HG03095 (cell line): ENCODE results near the gene MPZL2.

Experiments
- ATAC-seq: cut with Tn5 transposase; IDR thresholded peaks from one replicate; pipeline ENCODE4 v1.9.1; 2021; ENCODE audit warnings: moderate library complexity; ENCODE audit not compliant: unreplicated experiment

The MPZL2 gene

GRCh38 chr11:118243993-118244762, 19.9 kb downstream of the MPZL2 start:
- no peak for ATAC-seq

DNA sequence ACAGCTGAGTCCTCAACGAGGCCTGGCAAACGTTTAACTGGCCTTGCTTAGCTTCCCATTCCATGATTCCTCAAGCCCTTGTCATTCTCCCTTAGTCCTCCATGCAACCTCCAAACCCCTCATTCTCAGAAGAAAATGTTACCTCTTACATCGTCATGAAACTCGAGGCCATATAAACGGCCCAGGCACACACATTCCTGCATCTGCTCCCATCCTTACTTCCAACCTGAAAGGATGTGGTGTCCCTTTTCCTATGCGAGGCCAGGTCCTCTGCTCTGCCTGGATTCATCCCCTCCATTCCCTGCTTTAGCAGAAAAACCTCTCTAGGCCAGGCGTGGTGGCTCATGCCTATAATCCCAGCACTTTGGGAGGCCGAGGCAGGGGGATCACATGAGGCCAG, 20.9 kb downstream of the MPZL2 start:
- ATAC-seq = no peak

DNA sequence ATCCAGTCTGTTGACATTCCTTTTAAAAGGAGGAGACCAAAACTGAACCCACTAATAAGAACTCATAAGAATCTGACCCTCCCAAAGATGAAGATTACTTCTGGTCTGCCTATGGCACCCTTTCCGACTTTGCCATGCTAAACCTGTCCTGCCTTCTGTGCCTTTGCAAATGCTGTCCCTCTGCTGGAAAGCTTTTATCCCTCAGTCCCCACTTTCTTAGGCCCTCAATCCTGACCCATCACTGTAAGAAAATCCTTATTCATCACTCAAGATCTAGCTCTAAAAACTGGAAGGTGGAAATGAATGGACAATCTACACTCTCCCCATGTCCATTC, 22.4 kb downstream of the MPZL2 start:
- ATAC-seq = no peak

GRCh38 chr11:118240999-118241763, 22.9 kb downstream of the MPZL2 start:
- ATAC-seq = no peak

DNA sequence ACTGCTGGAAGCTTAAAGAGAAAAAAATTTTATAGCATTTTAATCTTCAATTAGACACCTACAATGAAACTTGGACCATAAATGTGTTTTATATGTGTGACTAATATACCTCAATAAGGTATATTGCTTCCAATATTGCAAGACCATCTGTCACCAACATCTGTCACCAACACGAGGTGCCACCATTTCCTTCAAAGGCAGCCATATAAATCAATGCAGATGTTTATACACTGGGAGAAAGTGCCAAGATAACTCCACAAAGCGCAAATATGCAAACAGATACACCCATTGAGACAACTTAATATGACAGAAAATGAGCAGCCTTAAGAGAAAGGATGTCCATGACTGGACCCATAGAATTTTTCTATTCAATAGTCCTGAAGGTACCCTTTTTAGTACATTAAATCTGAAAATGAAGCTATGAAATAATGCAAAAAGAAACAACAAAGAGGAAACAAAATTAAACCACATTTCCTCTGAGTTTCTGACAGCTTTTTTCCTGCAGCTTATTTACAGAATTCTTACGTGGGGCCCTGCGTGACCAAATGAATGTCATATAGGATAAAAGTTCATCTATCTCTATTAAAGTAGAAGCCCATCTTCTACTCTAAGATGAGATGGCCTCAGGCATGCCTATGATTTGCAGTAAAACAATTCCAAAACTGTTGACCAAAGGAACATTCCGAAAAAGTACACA, 24.4 kb downstream of the MPZL2 start:
- no peak for ATAC-seq

GRCh38 chr11:118238929-118239328, 25.2 kb downstream of the MPZL2 start:
- ATAC-seq = no peak

DNA sequence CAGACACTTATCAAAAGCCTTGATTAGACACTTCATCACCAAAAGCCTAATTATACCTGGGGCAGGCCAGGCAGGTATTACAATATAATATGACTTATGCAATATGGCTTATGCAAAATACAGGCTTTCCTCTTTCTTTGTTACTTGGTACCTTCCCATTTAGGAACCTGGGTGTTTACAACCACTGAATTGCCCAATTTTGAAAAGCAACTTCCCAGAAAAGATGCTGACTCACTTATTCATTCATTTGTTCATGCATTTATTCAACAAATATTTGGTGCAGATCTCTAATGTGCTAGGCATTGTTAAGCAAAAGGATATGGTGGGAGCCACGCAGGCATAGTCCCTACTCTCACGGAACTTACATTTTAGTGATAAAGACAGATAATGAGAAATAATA, 25.7 kb downstream of the MPZL2 start:
- no peak for ATAC-seq

DNA sequence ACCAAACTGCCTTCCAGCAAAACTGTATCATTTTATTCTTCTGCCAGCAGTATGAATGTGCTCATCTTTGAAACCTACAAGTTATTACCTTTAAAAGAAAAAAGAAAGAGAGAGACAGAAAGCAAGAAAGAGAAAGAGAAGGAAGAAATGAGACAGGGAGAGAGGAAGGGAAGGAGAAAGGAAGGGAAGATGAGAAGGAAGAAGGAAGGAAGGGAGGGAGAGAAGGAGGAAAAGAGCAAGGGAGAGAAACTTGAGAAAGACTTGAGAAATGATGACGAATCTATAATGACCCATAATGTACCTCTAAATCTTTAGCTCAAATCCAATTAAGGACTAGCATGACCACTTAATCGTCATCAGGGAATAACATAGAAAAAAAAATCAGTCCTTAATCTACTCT, 27.9 kb downstream of the MPZL2 start:
- ATAC-seq = no peak

- no peak for ATAC-seq
These were observed 29.3 kb downstream of the MPZL2 start for GRCh38 chr11:118234833-118235232.

DNA sequence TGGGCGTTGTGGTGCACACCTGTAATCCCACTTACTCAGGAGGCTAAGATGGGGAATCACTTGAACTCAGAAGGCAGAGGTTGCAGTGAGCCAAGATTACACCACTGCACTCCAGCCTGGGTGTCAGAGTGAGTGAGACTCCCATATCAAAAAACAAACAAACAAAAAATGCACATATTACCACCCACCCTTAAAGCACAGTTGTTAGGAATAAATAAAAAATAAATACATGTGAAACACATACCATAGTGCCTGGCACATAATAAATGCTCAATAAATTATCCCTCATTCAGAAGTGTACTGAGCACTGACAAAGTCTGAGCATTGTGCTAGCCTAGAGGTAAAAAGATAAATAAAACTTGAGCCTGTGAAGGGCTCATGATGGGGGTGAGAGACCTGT, 30.2 kb downstream of the MPZL2 start:
- ATAC-seq = no peak

GRCh38 chr11:118233377-118233776, 30.7 kb downstream of the MPZL2 start:
- ATAC-seq = no peak

GRCh38 chr11:118232659-118233058, 31.4 kb downstream of the MPZL2 start:
- no peak for ATAC-seq

DNA sequence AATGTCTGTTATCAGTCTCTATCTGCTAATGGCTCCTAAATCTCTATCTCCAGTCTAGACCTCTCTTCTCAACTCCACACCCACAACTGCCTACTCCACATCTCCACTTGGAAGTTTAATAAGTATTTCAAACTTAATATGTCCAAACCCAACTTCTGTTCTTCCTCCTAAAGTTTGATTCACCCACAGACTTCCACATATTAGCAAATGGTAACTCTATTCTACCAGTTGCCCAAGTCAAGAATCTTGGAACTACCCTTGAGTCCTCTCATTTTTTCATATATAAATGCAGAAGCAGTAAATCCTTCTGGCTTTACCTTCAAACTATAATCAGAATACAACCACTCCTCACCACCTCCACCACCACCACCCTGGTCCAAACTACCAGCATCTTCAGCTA, 32.6 kb downstream of the MPZL2 start:
- no peak for ATAC-seq

DNA sequence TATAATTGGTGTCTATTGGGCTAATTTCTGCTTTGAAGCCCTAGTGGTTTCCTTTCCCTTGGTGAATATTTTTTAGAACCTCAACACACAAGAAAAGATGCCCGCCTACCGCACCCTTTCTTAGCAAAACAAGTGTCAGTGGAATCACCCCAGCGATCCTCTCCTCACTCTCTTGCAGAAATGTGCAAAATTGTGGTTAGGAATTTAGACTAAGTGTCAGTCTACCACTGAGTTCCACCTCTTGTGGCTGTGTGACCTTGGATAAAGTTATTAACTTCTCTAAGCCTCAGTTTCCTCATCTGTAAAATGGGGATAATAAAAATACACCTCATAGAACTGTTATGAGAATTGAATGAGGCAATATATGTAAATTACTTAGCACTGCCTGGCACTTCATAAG, 34.0 kb downstream of the MPZL2 start:
- ATAC-seq = no peak

DNA sequence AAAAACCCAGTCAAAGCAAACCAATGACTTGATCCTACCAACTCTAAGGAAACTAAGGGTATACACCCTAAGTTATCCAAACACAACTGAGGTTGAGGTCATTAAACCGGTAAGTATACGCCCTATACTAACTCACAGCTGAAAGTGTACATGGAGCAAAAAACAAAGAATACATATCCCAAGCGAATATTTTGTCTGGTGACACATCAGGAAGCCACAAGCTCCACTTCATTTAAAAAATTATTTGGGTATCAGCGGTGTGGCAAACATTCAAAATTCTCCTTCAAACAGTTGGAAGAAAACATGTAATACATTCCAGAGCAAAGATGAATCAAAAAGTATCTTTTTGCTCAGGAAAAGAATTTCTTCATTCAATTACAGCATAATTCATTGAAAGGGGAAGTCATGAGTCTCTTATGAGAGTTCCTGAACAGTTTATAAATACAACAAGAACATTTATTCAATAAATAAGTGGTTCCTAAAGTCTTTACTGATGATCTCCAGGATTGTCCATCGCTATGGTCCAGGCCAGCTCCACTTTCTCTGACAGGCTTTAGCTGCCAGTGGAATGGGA, 34.7 kb downstream of the MPZL2 start:
- ATAC-seq = no peak

- peak; percentile 52 for ATAC-seq
These were observed 36.0 kb downstream of the MPZL2 start for GRCh38 chr11:118227865-118228785.

DNA sequence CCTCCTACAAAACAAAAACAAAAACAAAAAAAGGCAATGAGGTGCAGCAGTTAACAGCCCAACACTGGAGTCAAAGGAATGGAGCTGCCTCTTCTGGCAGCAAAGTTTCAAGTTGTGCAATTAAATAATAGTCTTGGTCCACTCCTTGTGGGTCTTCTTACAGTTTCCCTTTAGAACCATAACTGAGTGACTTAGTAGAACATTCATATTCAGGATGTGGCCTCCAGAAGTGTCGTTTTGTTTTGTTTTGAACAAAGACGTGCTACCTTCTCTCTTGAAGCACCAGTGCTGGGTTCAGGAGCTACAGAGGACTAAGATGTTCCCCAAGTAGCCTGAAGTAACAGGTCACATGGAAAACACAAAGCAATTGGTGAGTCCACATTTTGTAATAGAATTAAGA, 37.3 kb downstream of the MPZL2 start:
- no peak for ATAC-seq

DNA sequence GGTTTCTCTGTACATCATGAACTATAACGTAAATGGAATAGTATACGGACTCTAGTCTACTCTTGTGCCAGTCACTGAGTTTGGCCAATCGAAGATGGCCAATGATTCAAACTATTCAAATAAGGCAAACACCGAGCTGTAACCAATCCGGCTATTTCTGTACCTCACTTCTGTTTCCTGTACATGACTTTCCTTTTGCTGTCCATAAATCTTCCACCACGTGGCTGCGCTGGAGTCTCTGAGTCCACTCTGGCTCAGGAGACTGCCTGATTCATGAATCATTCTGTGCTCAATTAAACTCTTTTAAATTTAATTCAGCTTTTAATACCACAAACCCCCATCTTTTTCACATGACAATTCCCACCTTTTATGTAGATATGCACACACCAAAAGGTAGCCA, 37.8 kb downstream of the MPZL2 start:
- ATAC-seq = no peak

DNA sequence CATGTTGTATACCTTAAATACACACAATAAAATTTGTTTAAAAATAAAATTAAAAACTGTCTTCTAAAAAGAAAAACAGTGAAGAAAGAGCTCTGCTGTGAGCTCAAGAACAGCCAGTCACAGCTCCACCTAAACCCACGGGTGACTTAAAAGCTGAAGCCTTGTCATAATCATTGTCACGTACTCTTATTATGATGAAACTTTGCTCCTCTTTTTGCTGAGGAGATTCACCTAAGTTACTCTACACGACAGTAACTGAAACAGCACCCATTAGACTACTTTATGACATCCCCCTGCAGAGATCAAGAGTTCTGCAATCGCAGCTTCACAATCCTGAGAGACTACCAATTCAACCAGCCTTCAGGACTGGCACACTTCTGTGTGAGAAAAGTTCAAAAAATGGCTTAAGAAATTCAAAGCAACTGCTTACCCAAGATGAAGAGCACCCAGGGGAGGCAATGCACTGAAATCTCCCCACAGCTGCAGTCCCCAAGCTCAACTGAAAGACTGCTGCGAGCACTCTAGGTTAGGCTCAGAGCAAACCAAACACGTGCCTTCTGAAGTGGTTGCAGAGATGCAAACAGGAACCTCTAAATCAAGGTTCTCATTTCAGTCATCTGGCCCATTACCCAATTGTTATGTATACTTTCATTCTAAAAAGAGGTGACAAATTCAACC, 39.4 kb downstream of the MPZL2 start, which contains the start of gene JAML:
TSS of gene JAML (minus strand) at position 501 of the 678 bp plus-strand sequence. CDS start 10,145 bp downstream, outside the sequence.
- no peak for ATAC-seq

DNA sequence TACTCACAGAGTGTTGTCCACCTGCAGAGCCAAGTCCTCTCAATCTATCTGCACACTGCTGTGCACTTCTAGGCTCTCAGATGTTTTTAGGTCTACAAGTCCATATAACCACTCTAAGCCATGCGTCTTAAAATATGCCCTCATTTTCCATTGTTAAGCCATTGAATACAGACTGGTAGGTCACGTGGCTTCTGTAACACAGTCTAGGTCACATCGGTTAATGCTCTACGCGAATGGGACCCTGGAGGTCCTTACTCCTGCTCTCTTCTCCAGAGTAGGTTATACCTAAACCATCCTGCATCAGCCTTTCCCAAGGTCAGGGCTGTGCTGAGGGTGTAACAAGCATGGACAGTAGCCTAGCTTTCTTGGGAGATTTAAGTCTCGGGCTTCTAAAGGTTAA, 40.1 kb downstream of the MPZL2 start:
- ATAC-seq = no peak
